ENCODE measurements around the gene PIGM. TPM values are rescaled to one million over a fixed set of nuclear protein-coding genes. Genes with fewer than 3 reads are reported as not detected.

The PIGM gene
- total RNA-seq, 1 donor from 2014 or later, result 2.5 TPM

- Histone ChIP-seq H3K4me3 (no peak overlapping the region), H3K27ac (replicated peaks) (no peak overlapping the region), H3K4me1 (no peaks in the 10 kb centered on the region), H3K9me3 (replicated peaks) (no peaks in the 10 kb centered on the region), H3K36me3 (no peaks in the 10 kb centered on the region), H3K27me3 (ENCODE audit: low read depth) (peaks cover 79% of the 10 kb centered on the region)
- no peak for DNase-seq
- intact Hi-C loops (cut with micrococcal nuclease), result no loop called here
- no peak for TF ChIP-seq CTCF (IDR thresholded peaks at IDR 0.05; ENCODE audit: borderline replicate concordance)
Measured at GRCh38 chr1:160077486-160077885, 45.7 kb upstream of the PIGM start.

GRCh38 chr1:160076295-160076694 is 44.5 kb upstream of the PIGM start:
- H3K4me1 ChIP-seq, result no peaks in the 10 kb centered on the region
- intact Hi-C loops (cut with micrococcal nuclease), result no loop called here
- DNase-seq, result no peak
- H3K36me3 ChIP-seq, result no peaks in the 10 kb centered on the region
- TF ChIP-seq CTCF (IDR thresholded peaks at IDR 0.05; ENCODE audit: borderline replicate concordance), result no peak
- H3K9me3 ChIP-seq (replicated peaks), result no peaks in the 10 kb centered on the region
- H3K27ac ChIP-seq (replicated peaks), result no peak overlapping the region
- peaks cover 79% of the 10 kb centered on the region for H3K27me3 ChIP-seq (ENCODE audit: low read depth)
- H3K4me3 ChIP-seq, result no peak overlapping the region

DNA sequence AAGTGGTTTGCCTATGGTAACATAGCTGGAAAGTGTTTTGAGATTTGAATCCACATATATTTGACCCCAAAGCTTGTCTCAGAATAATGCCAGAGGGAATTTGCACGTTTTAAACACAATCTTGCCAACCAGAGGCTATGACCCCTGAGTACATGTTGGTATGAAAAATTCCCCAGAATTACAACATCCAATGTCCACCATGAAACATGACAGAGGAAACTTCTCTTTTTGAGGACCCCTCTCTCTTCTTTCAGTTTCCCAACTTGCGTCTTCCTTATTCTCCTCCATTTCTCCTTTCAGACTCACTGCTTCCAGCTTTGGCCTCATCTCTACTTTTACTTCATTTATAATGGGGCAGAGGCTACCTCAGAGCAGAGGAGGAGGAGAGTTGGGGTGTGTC is 44.0 kb upstream of the PIGM start:
- no peak for TF ChIP-seq CTCF (IDR thresholded peaks at IDR 0.05; ENCODE audit: borderline replicate concordance)
- Histone ChIP-seq H3K4me1 (peaks cover 4% of the 10 kb centered on the region), H3K36me3 (no peaks in the 10 kb centered on the region), H3K27me3 (ENCODE audit: low read depth) (peaks cover 79% of the 10 kb centered on the region), H3K9me3 (replicated peaks) (no peaks in the 10 kb centered on the region), H3K27ac (replicated peaks) (no peak overlapping the region), H3K4me3 (no peak overlapping the region)
- intact Hi-C loops (cut with micrococcal nuclease), result no loop called here
- no peak for DNase-seq

- no peak overlapping the region for H3K4me3 ChIP-seq
- H3K4me1 ChIP-seq, result peaks cover 11% of the 10 kb centered on the region
- TF ChIP-seq CTCF (IDR thresholded peaks at IDR 0.05; ENCODE audit: borderline replicate concordance), result no peak
- no peaks in the 10 kb centered on the region for H3K9me3 ChIP-seq (replicated peaks)
- intact Hi-C loops (cut with micrococcal nuclease), result no loop called here
- H3K36me3 ChIP-seq, result no peaks in the 10 kb centered on the region
- peaks cover 71% of the 10 kb centered on the region for H3K27me3 ChIP-seq (ENCODE audit: low read depth)
- DNase-seq, result no peak
- no peak overlapping the region for H3K27ac ChIP-seq (replicated peaks)
Measured at GRCh38 chr1:160074865-160075264, 43.1 kb upstream of the PIGM start.

DNA sequence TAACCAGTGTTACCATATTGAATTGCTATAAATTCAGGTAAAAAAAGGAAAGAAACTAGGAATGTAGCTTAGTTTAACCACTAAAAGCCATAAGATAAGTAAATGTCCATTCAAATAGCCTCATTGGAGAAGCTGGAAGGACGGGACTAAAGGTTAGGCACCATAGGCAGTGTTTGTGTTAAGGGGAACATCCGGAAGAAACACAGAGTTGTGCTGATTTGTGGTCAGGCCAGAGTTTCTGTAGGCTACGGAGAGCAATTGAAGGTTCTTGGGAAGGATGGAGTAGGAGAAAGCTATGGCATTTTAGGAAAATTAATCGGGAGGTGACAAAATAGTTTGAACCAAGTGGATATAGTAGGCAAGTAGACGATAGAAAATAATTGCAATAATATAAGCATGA is 39.5 kb upstream of the PIGM start:
- no peak for DNase-seq
- Histone ChIP-seq H3K9me3 (replicated peaks) (no peaks in the 10 kb centered on the region), H3K27me3 (ENCODE audit: low read depth) (peaks cover 45% of the 10 kb centered on the region), H3K36me3 (no peaks in the 10 kb centered on the region), H3K27ac (replicated peaks) (no peak overlapping the region), H3K4me1 (peaks cover 13% of the 10 kb centered on the region), H3K4me3 (no peak overlapping the region)
- intact Hi-C loops (cut with micrococcal nuclease), result no loop called here
- TF ChIP-seq CTCF (IDR thresholded peaks at IDR 0.05; ENCODE audit: borderline replicate concordance), result no peak

Measured in left ventricle myocardium inferior (tissue), 1 donor.